ENCODE results near the gene CARS1. TPM values are rescaled to one million over a fixed set of nuclear protein-coding genes. Genes with fewer than 3 reads are reported as not detected.

The CARS1 gene
- total and polyA plus RNA-seq, 2 of the 8 experiments (the other 6 are each of a cell fraction or from before 2014, with no cell fraction given): 44.1 to 100 TPM

- no peak for FAIRE-seq
- WGBS, 2 experiments (ENCODE audit: extremely low coverage in 1 of 2, insufficient coverage in 1 of 2, insufficient read length in 1 of 2, insufficient replicate concordance in 2 of 2, low coverage in 1 of 2, low lambda C conversion rate in 2 of 2, missing lambda C conversion rate in 1 of 2): 87% methylated on average over 5 of the region's 5 CpGs; no CpG with 5 or more reads in 1 of the 2 experiments
- Histone ChIP-seq H3K4me2 (ENCODE audit: insufficient read depth in 1 of 2, low read depth in 2 of 2, low read length in 2 of 2) (no peak overlapping the region), H3K4ac (replicated peaks; ENCODE audit: insufficient read length, low read depth, low read length) (no peak overlapping the region), H3K18ac (ENCODE audit: extremely low read depth, low read length) (no peak overlapping the region), H3K9ac (replicated peaks in 1 of 4; ENCODE audit: extremely low read depth in 1 of 4, low read depth in 3 of 4, low read length in 3 of 4) (no peak overlapping the region), H3K4me1 (replicated peaks in 1 of 4; ENCODE audit: control insufficient read depth in 3 of 4, insufficient read depth in 4 of 4, low read length in 3 of 4) (no peaks in the 10 kb centered on the region), H3K56ac (replicated peaks; ENCODE audit: insufficient read length, low read depth, low read length) (no peak overlapping the region), H2BK120ac (replicated peaks; ENCODE audit: low read depth, low read length) (peak overlapping the region; percentile 66), H4K5ac (ENCODE audit: insufficient read length, low read depth, low read length) (no peak overlapping the region), H3K27me3 (replicated peaks in 1 of 4; ENCODE audit: control insufficient read depth in 3 of 4, extremely low read depth in 1 of 4, insufficient read depth in 3 of 4, low read length in 3 of 4) (no peaks in the 10 kb centered on the region), H3K23me2 (ENCODE audit: low read depth, low read length) (no peaks in the 10 kb centered on the region), H3K14ac (ENCODE audit: insufficient read length) (no peak overlapping the region), H3K36me3 (ENCODE audit: control insufficient read depth in 2 of 4, insufficient read depth in 4 of 4, low read length in 3 of 4) (peaks cover 18 to 80% (median 45%) of the 10 kb centered on the region in 4 experiments), H3K4me3 (ENCODE audit: extremely low read depth in 1 of 4, insufficient read depth in 2 of 4, low read depth in 3 of 4, low read length in 4 of 4) (no peak overlapping the region), H2BK12ac (ENCODE audit: low read depth, low read length) (no peak overlapping the region), H2BK15ac (ENCODE audit: low read length) (no peak overlapping the region), H2AFZ (ENCODE audit: low read length) (no peak overlapping the region), H2AK5ac (ENCODE audit: low read depth, low read length) (no peak overlapping the region), H2BK20ac (ENCODE audit: low read length) (no peak overlapping the region), H3K23ac (ENCODE audit: insufficient read length) (no peak overlapping the region), H3K9me3 (ENCODE audit: insufficient read depth in 2 of 2, low read depth in 1 of 2, low read length in 1 of 2) (no peaks in the 10 kb centered on the region), H3K79me2 (ENCODE audit: control insufficient read depth in 1 of 2, insufficient read depth in 2 of 2, low read length in 2 of 2) (peaks cover 0 to 6% of the 10 kb centered on the region in 2 experiments; a peak in 1 of 4 replicates), H4K91ac (replicated peaks; ENCODE audit: insufficient read length, low read length) (no peak overlapping the region), H2BK5ac (ENCODE audit: low read depth, low read length) (no peak overlapping the region), H3K27ac (ENCODE audit: low read depth, low read length) (no peak overlapping the region), H4K20me1 (replicated peaks in 1 of 2; ENCODE audit: control insufficient read depth in 1 of 2, insufficient read depth in 2 of 2, low read length in 2 of 2) (peaks cover 7 to 18% of the 10 kb centered on the region in 2 experiments), H3K79me1 (ENCODE audit: low read depth, low read length) (no peaks in the 10 kb centered on the region; the same call in 1 of the 2 replicates), H4K8ac (ENCODE audit: extremely low read depth, insufficient read depth, low read length) (no peak overlapping the region)
- DNase-seq (ENCODE audit: low read depth in 1 of 2, low spot score in 2 of 2): no peak
- POLR2A ChIA-PET (ENCODE audit: partially characterized antibody): interaction anchor here (1.1 to 1.7 kb wide), 4 partner anchors 10 to 54 kb away, joined by 4 to 5 read pairs (median 4); no protein-coding TSS in a partner anchor
- CTCF ChIA-PET (ENCODE audit: partially characterized antibody): interaction anchor here (1.2 to 20.3 kb wide), 15 partner anchors 12 to 185 kb away, joined by 3 to 434 read pairs (median 6); partner anchors contain the start of gene CARS1
- TF ChIP-seq SIX5 (IDR thresholded peaks at IDR 0.05; ENCODE audit: low read depth, low read length): no peak
Observed at GRCh38 chr11:3036419-3036818, 20.8 kb downstream of the CARS1 start.
